Panc1 (cell line): Measurements from ENCODE around the gene PDE1C.

Experiments
- CTCF ChIP-seq: fragments of 450-650 bp; IDR thresholded peaks from 2 replicates; pipeline ENCODE4 v1.5.1; 2017; ENCODE audit warnings: mild to moderate bottlenecking
- POLR2AphosphoS5 ChIP-seq: IDR thresholded peaks from 2 replicates; pipeline ENCODE4 v1.6.1; 2012; ENCODE audit warnings: mild to moderate bottlenecking, low read depth, low read length, moderate library complexity
- TF ChIP-seq, protein P1 (sequence below), 2 experiments: IDR thresholded peaks; 2 replicates each; pipeline ENCODE4 v1.6.1; 2011 to 2012; ENCODE audit warnings: low read depth in 2 of 2, control low read depth in 1 of 2, low read length in 1 of 2, mild to moderate bottlenecking in 1 of 2, moderate library complexity in 1 of 2; ENCODE audit not compliant: insufficient read depth in 1 of 2

- no peak for TF ChIP-seq CTCF
- TF ChIP-seq, protein P1, sequence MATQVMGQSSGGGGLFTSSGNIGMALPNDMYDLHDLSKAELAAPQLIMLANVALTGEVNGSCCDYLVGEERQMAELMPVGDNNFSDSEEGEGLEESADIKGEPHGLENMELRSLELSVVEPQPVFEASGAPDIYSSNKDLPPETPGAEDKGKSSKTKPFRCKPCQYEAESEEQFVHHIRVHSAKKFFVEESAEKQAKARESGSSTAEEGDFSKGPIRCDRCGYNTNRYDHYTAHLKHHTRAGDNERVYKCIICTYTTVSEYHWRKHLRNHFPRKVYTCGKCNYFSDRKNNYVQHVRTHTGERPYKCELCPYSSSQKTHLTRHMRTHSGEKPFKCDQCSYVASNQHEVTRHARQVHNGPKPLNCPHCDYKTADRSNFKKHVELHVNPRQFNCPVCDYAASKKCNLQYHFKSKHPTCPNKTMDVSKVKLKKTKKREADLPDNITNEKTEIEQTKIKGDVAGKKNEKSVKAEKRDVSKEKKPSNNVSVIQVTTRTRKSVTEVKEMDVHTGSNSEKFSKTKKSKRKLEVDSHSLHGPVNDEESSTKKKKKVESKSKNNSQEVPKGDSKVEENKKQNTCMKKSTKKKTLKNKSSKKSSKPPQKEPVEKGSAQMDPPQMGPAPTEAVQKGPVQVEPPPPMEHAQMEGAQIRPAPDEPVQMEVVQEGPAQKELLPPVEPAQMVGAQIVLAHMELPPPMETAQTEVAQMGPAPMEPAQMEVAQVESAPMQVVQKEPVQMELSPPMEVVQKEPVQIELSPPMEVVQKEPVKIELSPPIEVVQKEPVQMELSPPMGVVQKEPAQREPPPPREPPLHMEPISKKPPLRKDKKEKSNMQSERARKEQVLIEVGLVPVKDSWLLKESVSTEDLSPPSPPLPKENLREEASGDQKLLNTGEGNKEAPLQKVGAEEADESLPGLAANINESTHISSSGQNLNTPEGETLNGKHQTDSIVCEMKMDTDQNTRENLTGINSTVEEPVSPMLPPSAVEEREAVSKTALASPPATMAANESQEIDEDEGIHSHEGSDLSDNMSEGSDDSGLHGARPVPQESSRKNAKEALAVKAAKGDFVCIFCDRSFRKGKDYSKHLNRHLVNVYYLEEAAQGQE (IDR thresholded peaks at IDR 0.05; ENCODE audit: insufficient read depth in 1 of 2, low read depth in 2 of 2, low read length in 1 of 2): no peak
- TF ChIP-seq POLR2AphosphoS5: no peak
These were observed 99.7 kb downstream of the PDE1C start for GRCh38 chr7:31970501-31970900.
